Fibroblast of villous mesenchyme (primary cell): ENCODE results near the gene TNFSF9. TPM values are rescaled to one million over a fixed set of nuclear protein-coding genes. Genes with fewer than 3 reads are reported as not detected.

ENCODE experiments used
- DNase-seq: peaks from one replicate; pipeline ENCODE4 v3.0.0-alpha.2; 2010; ENCODE audit warnings: low read depth
- H3K4me3 ChIP-seq: 2 replicates; pipeline ENCODE4 v1.5.1; 2011; ENCODE audit warnings: low read depth, mild to moderate bottlenecking, low read length
- total RNA-seq: library from RNA; depleted of rRNA; stranded (reverse); fragments of >200 nt; gene quantifications from 2 replicates; pipeline ENCODE4 v1.2.3, GENCODE V29; 2012
- TF ChIP-seq, protein P1 (sequence below): IDR thresholded peaks from 2 replicates; pipeline ENCODE4 v1.5.1; 2012; ENCODE audit warnings: low read depth, mild to moderate bottlenecking, low read length; ENCODE audit not compliant: insufficient read depth

The TNFSF9 gene
- total RNA-seq, 1 donor = not detected

DNA sequence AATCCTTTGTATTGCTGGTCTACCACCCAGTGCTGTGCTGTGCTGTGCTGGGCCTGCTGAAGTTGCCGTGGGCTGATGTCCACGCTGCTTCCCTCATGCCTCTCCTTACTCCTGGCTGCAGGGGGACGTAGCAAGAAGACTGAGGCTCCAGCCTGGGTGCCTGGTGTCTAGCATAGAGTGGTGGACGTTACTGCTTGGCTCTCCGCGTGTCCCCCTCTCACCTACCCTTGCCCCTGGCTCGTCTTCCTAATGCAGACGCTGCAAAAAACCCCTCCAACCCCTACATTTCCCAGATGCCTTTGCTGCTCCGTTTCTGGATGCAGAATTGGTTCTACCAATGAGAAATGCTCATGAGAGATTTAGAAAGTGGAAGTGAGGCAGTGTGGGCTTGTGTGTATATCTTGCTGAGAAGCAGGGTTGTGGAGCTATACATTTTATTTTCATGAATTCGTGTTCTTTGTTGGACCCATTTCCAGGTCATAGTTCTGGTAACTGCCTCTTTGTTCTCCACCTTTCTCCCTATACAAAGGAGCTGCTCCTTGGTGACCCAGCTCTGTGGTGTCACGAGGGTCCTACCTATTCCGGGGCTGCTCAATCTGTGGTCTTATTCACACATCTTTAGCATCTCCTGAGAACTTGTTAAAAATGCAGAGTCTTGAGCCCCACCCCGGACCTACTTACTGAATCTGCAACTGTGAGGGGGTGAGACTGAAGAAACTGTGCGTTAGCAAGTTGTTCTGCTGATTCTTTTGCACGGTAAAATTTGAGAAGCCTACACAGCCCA lies 41.4 kb upstream of the TNFSF9 start:
- no peak overlapping the region for H3K4me3 ChIP-seq
- no peak for DNase-seq
- TF ChIP-seq, protein P1, sequence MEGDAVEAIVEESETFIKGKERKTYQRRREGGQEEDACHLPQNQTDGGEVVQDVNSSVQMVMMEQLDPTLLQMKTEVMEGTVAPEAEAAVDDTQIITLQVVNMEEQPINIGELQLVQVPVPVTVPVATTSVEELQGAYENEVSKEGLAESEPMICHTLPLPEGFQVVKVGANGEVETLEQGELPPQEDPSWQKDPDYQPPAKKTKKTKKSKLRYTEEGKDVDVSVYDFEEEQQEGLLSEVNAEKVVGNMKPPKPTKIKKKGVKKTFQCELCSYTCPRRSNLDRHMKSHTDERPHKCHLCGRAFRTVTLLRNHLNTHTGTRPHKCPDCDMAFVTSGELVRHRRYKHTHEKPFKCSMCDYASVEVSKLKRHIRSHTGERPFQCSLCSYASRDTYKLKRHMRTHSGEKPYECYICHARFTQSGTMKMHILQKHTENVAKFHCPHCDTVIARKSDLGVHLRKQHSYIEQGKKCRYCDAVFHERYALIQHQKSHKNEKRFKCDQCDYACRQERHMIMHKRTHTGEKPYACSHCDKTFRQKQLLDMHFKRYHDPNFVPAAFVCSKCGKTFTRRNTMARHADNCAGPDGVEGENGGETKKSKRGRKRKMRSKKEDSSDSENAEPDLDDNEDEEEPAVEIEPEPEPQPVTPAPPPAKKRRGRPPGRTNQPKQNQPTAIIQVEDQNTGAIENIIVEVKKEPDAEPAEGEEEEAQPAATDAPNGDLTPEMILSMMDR = no peak

DNA sequence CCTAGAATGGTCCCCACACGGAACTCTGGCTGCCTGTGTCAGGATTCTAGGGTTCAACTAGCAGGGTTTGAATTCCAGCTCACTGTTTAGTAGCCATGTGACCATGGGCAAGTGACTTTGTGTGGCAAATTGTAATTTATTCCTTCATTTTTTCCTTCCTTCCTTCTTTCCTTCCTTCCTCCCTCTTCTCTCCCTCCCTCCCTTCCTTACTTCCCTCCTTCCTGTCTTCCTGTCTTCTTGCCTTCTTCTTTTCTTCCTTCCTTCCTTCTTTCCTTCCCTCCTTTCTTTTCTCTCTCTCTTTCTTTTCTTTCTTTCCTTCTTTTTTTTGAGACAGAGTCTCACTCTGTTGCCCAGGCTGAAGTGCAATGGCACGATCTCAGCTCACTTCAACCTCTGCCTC lies 40.7 kb upstream of the TNFSF9 start:
- no peak for DNase-seq
- TF ChIP-seq, protein P1 = no peak
- no peak overlapping the region for H3K4me3 ChIP-seq

DNA sequence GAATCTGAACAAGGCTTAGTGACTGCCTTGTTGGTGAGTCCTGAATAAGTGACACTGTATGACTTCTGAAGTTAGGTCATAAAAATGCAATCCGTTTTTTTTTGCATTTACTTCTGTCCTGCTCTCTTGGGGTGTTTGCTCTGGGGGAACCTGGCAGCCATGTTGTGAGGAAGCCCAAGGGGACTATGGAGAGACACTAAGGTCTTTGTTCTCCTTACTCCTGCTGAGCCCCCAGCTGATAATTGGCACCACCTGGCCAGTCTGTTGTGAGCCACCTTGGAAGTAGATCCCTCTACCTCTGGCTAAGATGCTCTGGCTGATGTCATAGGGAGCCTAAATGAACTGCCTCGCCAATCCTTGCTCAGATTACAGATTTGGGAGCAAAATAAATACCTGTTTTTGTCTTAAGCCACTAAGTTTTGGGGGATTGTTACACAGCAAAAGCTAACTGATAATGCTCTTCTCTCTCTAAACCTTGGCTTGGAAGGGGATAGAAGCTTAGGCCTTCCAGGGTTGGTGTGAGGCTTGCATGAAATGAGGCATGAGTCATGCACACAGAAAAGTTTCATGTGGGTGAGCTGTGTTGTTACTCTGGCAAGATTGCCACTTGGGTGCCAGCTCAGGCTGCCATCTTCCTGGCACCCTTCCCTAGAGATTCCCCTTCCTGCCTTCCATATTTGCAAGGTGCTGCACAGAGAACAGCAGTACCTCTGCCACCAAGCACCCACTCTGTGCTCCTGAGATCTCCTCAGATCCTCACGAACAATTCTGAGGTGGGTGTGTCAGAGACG lies 38.8 kb upstream of the TNFSF9 start:
- no peak overlapping the region for H3K4me3 ChIP-seq
- no peak for DNase-seq
- TF ChIP-seq, protein P1 = no peak

DNA sequence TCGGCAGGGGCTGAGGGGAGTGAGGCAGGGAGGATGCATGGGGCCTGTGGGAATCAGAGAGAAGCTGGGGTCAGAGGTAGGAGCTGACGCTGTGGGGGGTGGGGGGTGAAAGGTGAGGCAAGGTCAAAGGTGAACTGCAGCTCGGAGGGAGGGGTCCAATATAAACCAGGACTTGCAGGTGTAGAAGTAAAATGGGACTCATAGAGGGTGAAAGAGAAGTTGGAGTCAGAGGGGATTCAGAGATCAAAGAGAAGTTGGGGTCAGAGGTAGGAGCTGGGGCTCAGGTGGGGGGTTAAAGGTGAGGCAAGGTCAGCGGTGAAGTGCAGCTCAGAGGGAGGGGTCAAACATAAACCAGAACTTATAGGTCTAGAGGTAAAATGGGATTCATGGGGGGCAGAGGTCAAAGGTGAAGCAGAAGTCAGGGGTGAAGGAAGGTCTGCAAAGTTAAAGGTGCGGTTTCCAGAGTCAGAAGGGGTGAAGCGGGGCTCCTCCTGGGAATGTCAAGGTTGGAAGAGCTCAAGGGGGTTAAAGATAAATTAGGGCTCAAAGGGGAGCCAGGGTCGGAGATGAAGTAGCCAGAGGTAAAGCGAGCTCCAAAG lies 36.3 kb upstream of the TNFSF9 start:
- no peak for DNase-seq
- TF ChIP-seq, protein P1 = no peak
- H3K4me3 ChIP-seq = no peak overlapping the region

DNA sequence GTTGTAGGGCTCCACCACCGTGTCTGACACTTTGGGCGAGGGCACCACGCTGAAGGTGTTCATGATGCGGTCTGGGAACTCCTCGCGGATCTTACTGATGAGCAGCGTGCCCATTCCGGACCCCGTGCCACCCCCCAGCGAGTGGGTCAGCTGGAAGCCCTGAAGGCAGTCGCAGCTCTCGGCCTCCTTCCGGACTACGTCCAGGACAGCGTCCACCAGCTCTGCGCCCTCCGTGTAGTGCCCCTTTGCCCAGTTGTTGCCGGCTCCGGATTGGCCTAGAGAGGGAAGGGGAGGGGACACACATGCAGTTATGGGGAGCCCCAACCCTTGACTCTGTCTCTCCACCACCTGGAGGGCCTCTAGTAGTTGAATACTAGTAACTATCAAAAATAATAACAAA lies 34.9 kb upstream of the TNFSF9 start:
- H3K4me3 ChIP-seq = no peak overlapping the region
- DNase-seq = no peak
- TF ChIP-seq, protein P1 = no peak

DNA sequence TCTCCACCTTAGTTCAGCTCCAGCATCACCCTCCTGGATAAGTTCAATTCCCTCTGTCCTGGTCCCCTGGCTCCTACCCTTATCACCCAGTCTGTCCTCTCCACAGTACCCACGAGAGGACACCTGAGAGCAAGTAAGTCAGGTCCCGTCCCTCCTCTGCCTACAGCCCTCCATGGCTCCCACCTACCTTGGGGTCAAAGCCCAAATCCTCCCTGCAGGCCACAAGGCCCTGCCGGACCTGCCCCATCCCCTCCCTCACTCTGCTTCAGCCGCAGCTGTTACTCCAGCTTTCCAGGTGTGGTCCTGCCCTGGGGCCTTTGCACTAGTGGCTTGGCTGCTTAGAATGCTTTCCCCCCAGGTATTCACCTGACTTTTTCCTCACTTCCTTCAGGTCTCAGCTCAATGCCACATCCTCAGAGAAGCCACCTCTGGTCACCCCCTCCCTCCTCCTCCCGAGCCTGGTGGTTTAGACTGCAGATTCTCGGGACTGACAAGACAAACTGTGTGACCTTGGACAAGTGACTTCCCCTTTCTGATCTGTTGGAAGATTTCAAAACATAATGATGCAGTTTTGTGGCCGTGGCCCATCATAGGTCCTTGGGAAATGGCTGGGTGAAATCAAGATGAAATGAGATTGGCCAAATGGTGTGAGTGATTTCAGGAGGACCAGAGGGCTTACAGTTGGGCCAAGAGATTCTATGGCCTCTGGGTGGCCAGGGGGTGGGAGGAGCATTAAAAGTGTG lies 32.4 kb upstream of the TNFSF9 start:
- H3K4me3 ChIP-seq = no peak overlapping the region
- TF ChIP-seq, protein P1 = no peak
- no peak for DNase-seq
